ENCODE measurements around the gene AWAT2.

The AWAT2 gene

DNA sequence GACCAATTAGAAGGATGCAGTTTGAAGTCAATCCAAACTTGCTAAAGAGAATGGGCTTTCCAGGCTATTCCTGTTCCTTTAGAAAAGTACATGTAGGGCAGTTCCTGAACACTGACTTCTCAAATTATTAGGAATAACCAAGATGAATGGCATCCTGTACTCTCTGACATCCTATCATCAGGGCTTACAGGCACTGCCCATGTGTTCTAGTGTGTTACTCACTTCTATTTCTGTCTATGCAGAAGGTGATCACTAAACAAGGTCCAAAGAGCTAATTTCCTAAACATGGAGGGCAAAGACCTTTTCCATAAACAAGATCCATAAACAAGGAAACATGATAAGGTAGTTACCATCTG, 53.6 kb downstream of the AWAT2 start:
- no peak for DNase-seq (ENCODE audit: low read depth in 2 of 2)

DNA sequence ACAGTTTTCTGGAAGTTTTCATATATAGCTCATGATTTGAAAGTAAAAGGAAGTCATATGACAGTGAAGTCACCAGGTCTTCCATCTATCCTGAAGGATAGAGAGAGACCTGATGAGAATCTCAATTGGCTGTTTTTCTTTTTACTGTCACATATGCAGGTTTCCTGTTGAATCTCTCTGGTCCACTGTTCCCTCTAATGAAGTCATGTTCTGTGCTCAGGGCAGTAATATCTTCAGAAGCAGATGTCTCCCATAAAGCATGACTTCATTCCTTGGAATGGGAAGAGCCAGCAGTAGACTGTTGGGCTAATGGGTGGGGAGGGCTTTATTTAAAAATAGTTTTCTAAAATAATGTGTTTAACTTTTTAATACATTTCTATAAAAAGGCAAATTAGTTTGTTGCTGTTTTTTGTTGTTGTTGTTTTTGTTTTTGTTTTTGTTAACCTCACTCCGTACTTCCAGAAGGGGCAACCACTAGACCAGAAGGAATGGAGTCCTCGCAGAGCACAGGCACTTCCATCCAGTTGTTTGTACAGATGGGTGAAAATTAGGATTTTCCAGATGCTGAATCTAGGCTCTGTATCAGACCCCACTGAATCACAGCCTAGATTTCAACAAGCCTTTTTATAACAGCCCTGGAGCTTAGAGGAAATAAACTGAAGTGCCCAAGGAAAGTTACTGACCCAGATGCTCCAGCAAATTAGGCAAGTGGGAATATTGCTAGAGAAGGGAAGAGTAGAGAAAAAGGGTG, 54.2 kb downstream of the AWAT2 start:
- no peak for DNase-seq (ENCODE audit: low read depth in 2 of 2)

DNA sequence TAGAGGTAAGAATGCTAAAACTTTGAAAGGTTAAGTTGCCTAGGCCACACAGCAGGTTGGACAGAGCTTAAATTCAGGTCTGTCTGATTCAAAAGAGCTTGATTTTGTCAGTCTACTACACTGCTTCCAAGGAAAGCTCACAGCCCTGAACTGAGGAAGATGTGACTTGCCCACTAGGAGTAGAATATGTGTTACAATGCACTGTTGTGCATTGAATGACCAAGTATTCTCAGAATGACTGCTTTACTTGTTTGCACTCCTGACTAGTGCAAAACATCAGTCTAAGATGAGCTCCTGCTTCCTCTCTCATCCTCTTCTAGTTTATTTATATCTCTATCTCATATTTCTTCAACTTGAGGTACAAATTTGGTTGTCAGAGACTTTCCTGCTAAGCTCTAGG, 56.2 kb downstream of the AWAT2 start:
- no peak for DNase-seq (ENCODE audit: low read depth in 2 of 2)

DNA sequence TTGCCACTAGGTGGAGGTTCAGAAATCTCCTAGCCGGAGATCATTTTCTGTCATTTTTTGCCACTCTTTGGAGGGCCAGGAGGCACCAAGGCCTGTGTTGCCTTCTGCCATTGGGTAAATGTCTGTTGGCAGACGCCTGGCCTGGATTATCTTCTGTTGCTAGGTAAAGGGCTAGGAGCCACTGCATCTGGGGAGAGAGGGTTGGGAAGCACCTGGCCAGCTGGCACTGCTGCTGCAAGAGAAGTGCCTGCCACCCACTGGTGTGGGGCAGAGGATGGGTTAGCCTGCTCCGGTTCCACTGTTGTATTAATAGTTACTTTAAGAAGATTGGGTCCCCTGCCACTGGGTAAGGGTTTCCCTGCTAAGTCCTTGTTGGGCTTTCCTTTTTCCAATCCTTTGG, 58.1 kb downstream of the AWAT2 start:
- DNase-seq (ENCODE audit: low read depth in 2 of 2), result no peak
